NCI-H2029 (cell line): ENCODE measurements around the gene OPN3.

Experiments
- DNase-seq: peaks from one replicate; lab custom pipeline; 2025; lab: John Stamatoyannopoulos, UW

Gene OPN3

GRCh38 chr1:241645199-241645598 is 5.0 kb upstream of the OPN3 start:
- DNase-seq, result no peak

- DNase-seq, result no peak
Measured at GRCh38 chr1:241644259-241644658, 4.1 kb upstream of the OPN3 start.

GRCh38 chr1:241642593-241642944 is 2.4 kb upstream of the OPN3 start:
- DNase-seq, result no peak

GRCh38 chr1:241641773-241642592 is 1.8 kb upstream of the OPN3 start:
- no peak for DNase-seq

GRCh38 chr1:241640867-241641622 is 876 bp upstream of the OPN3 start:
- no peak for DNase-seq

- DNase-seq, result no peak
Measured at GRCh38 chr1:241639623-241640148, 483 bp downstream of the OPN3 start.

GRCh38 chr1:241638909-241639622 is 1.1 kb downstream of the OPN3 start:
- no peak for DNase-seq

GRCh38 chr1:241638099-241638682 is 2.0 kb downstream of the OPN3 start:
- DNase-seq, result no peak

GRCh38 chr1:241637604-241638003 is 2.6 kb downstream of the OPN3 start:
- no peak for DNase-seq

GRCh38 chr1:241637046-241637590 is 3.1 kb downstream of the OPN3 start:
- DNase-seq, result no peak

- no peak for DNase-seq
Measured at GRCh38 chr1:241636291-241636690, 3.9 kb downstream of the OPN3 start.

GRCh38 chr1:241635556-241636152 is 4.5 kb downstream of the OPN3 start:
- no peak for DNase-seq

- no peak for DNase-seq
Measured at GRCh38 chr1:241632987-241633386, 7.2 kb downstream of the OPN3 start.

GRCh38 chr1:241631674-241632073 is 8.5 kb downstream of the OPN3 start:
- DNase-seq, result no peak

GRCh38 chr1:241630899-241631298 is 9.3 kb downstream of the OPN3 start:
- DNase-seq, result no peak

- DNase-seq, result no peak
Measured at GRCh38 chr1:241630476-241630875, 9.7 kb downstream of the OPN3 start.

GRCh38 chr1:241630005-241630404 is 10.2 kb downstream of the OPN3 start:
- DNase-seq, result no peak

GRCh38 chr1:241627453-241628259 is 12.5 kb downstream of the OPN3 start:
- peak; percentile 11 for DNase-seq

- no peak for DNase-seq
Measured at GRCh38 chr1:241624935-241625334, 15.2 kb downstream of the OPN3 start.

- DNase-seq, result no peak
Measured at GRCh38 chr1:241622669-241623068, 17.5 kb downstream of the OPN3 start.

- DNase-seq, result no peak
Measured at GRCh38 chr1:241617426-241617825, 22.7 kb downstream of the OPN3 start.
